Astrocyte of the spinal cord (primary cell): Measurements from ENCODE around the gene CYTH1.

Source experiments
- DNase-seq: peaks from one replicate; pipeline ENCODE4 v3.0.0; 2011; ENCODE audit warnings: low read depth, low spot score
- H3K4me3 ChIP-seq: 2 replicates; pipeline ENCODE4 v1.5.1; 2011; ENCODE audit warnings: low read depth, mild to moderate bottlenecking, low read length, moderate library complexity
- in situ Hi-C: cut with HindIII; loops from 2 replicates; pipeline ENCODE4 v1.10.0; 2017; ENCODE audit warnings: low sequenced_read_pairs
- TF ChIP-seq, protein P1 (sequence below): IDR thresholded peaks from 2 replicates; pipeline ENCODE4 v1.5.1; 2012; ENCODE audit warnings: low read depth, mild to moderate bottlenecking, low read length, inconsistent platforms

The CYTH1 gene

GRCh38 chr17:78781893-78782304, at the start of gene CYTH1:
TSS of gene CYTH1 (minus strand) at chr17:78782273. CDS start at chr17:78782223, 50 bp downstream.
- no peak for DNase-seq
- TF ChIP-seq, protein P1, sequence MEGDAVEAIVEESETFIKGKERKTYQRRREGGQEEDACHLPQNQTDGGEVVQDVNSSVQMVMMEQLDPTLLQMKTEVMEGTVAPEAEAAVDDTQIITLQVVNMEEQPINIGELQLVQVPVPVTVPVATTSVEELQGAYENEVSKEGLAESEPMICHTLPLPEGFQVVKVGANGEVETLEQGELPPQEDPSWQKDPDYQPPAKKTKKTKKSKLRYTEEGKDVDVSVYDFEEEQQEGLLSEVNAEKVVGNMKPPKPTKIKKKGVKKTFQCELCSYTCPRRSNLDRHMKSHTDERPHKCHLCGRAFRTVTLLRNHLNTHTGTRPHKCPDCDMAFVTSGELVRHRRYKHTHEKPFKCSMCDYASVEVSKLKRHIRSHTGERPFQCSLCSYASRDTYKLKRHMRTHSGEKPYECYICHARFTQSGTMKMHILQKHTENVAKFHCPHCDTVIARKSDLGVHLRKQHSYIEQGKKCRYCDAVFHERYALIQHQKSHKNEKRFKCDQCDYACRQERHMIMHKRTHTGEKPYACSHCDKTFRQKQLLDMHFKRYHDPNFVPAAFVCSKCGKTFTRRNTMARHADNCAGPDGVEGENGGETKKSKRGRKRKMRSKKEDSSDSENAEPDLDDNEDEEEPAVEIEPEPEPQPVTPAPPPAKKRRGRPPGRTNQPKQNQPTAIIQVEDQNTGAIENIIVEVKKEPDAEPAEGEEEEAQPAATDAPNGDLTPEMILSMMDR = no peak
- in situ Hi-C loops = no loop called here
- peak within 1 kb of the TSS; percentile 68 for H3K4me3 ChIP-seq

- TF ChIP-seq, protein P1 = no peak
- DNase-seq = no peak
- no peak overlapping the region for H3K4me3 ChIP-seq
- in situ Hi-C loops = loop anchor here (10.0 kb wide), 1 partner anchor 345 kb away; no protein-coding TSS in a partner anchor
These were observed 47.4 kb upstream of the CYTH1 start for GRCh38 chr17:78829477-78829876.

GRCh38 chr17:78828470-78829185, 46.6 kb upstream of the CYTH1 start:
- H3K4me3 ChIP-seq = no peak overlapping the region
- TF ChIP-seq, protein P1 = peak; percentile 73
- peak; percentile 60 for DNase-seq
- in situ Hi-C loops = loop anchor here (10.0 kb wide), 1 partner anchor 344 kb away; no protein-coding TSS in a partner anchor

- no peak overlapping the region for H3K4me3 ChIP-seq
- TF ChIP-seq, protein P1 = no peak
- DNase-seq = no peak
- in situ Hi-C loops = loop anchor here (10.0 kb wide), 1 partner anchor 342 kb away; no protein-coding TSS in a partner anchor
These were observed 44.9 kb upstream of the CYTH1 start for GRCh38 chr17:78826836-78827509.

DNA sequence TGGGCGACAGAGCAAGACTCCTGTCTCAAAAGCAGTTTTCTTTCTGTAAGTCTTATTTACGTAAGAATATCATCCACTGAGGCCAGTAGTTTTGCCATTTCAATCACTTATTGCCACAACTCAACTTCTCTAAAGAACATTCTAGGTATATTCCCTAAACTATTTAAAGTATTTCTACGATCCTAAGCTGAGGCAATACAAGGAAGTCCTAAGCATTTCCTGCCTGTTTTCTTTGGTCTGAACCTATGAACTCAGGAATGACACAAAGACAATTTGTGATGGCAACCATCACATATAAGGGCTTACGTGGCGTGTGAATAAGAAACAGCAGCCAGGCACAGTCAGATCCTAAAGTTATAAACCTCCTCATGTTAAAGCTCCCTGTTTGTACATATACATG, 44.3 kb upstream of the CYTH1 start:
- no peak overlapping the region for H3K4me3 ChIP-seq
- TF ChIP-seq, protein P1 = no peak
- peak; percentile 14 for DNase-seq
- in situ Hi-C loops = loop anchor here (10.0 kb wide), 1 partner anchor 342 kb away; no protein-coding TSS in a partner anchor

- TF ChIP-seq, protein P1 = no peak
- no peak for DNase-seq
- in situ Hi-C loops = loop anchor here (10.0 kb wide), 1 partner anchor 341 kb away; no protein-coding TSS in a partner anchor
- no peak overlapping the region for H3K4me3 ChIP-seq
These were observed 43.6 kb upstream of the CYTH1 start for GRCh38 chr17:78825696-78826095.
